ENCODE results near the gene PPP4C. TPM values are rescaled to one million over a fixed set of nuclear protein-coding genes. Genes with fewer than 3 reads are reported as not detected.

The PPP4C gene
- total RNA-seq, 1 experiment from 2014 or later = 163 TPM

DNA sequence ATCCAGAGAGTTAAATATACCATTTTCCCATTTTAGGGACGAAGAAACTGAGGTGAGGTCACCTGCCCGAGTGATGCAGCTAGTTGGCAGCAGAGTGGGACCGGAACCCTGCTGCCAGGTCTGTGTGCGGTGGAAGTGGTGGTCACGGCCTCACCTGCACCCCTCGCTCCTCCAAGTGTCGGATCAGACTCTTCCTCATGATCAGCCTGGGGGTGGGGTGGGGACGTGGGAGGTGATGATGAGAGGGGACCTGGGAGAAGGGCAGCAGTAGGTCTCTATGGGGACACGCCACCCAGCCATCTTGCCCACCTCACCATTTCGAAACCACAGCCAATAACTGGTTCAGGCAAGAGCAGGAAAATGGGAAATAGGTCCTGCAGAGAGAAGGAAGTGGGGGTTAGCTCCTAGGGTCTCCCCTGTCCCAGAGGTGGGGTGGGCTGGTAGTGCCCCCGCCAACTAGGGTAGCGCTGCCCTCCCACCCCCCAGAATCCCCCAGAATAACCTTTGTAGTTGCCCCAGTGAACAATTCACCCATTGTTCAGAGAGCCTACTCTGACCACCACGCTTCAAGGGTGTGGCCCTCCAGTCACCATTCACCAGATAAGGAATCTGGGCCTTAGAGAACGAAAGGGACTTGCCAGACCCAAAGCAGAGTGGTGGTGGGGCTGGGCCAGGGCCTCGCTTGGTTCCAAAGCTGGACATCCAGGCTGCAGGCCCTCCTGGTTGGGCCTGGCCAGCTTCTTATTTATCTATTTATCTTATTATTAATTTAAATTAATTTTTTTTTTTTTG lies 32.5 kb downstream of the PPP4C start:
- H3K4me1 Mint-ChIP-seq = peaks cover 2 to 3% of the 10 kb centered on the region in 2 experiments
- no peaks in the 10 kb centered on the region for H3K23me2 ChIP-seq (ENCODE audit: insufficient read length, low read depth, low read length, poor library complexity, severe bottlenecking)
- no peaks in the 10 kb centered on the region for H3K4me1 ChIP-seq (ENCODE audit: insufficient read depth, low read length)
- no peak overlapping the region for H2BK20ac ChIP-seq (ENCODE audit: low read depth, low read length, poor library complexity, severe bottlenecking)
- no peaks in the 10 kb centered on the region for H3K79me2 ChIP-seq (ENCODE audit: insufficient read depth, low read length)
- H2AK5ac ChIP-seq (ENCODE audit: insufficient read length, low read length) = no peak overlapping the region
- no peak overlapping the region for H3K4ac ChIP-seq (ENCODE audit: low read depth, low read length)
- no peak overlapping the region for H4K5ac ChIP-seq (ENCODE audit: insufficient read length, low read depth, low read length)
- no peak overlapping the region for H3K14ac ChIP-seq (ENCODE audit: insufficient read depth, low read length)
- no peaks in the 10 kb centered on the region; the same call in 1 of the 2 replicates for H3K27me3 Mint-ChIP-seq (ENCODE audit: low read depth)
- no peak overlapping the region for H4K8ac ChIP-seq (replicated peaks; ENCODE audit: insufficient read length, low read depth, low read length)
- no peak overlapping the region for H3K9ac ChIP-seq (ENCODE audit: extremely low read depth, insufficient read length, low read length)
- no peak overlapping the region for H3T11ph ChIP-seq (ENCODE audit: low read length)
- H3K4me2 ChIP-seq (ENCODE audit: insufficient read depth, insufficient read length, low read length) = no peak overlapping the region
- H4K20me1 ChIP-seq (ENCODE audit: control insufficient read depth, insufficient read depth, insufficient read length) = no peaks in the 10 kb centered on the region
- no peak overlapping the region for H3K23ac ChIP-seq (ENCODE audit: insufficient read length, low read depth, low read length)
- no peak overlapping the region for H2BK12ac ChIP-seq (ENCODE audit: insufficient read length, low read depth, low read length)
- no peaks in the 10 kb centered on the region for H3K9me3 ChIP-seq (ENCODE audit: control insufficient read depth, low read depth, low read length)
- no peak overlapping the region for H2BK120ac ChIP-seq (ENCODE audit: low read depth, low read length, poor library complexity, severe bottlenecking)
- no peaks in the 10 kb centered on the region for H3K9me3 Mint-ChIP-seq
- no peak overlapping the region for H2BK5ac ChIP-seq (ENCODE audit: insufficient read length, low read length)
- no peak overlapping the region for H3K4me3 Mint-ChIP-seq
- H3K27me3 ChIP-seq (ENCODE audit: insufficient read depth, low read length) = no peaks in the 10 kb centered on the region
- no peak overlapping the region for H3K18ac ChIP-seq (ENCODE audit: insufficient read length, low read depth, low read length)
- TF ChIP-seq, protein P1, sequence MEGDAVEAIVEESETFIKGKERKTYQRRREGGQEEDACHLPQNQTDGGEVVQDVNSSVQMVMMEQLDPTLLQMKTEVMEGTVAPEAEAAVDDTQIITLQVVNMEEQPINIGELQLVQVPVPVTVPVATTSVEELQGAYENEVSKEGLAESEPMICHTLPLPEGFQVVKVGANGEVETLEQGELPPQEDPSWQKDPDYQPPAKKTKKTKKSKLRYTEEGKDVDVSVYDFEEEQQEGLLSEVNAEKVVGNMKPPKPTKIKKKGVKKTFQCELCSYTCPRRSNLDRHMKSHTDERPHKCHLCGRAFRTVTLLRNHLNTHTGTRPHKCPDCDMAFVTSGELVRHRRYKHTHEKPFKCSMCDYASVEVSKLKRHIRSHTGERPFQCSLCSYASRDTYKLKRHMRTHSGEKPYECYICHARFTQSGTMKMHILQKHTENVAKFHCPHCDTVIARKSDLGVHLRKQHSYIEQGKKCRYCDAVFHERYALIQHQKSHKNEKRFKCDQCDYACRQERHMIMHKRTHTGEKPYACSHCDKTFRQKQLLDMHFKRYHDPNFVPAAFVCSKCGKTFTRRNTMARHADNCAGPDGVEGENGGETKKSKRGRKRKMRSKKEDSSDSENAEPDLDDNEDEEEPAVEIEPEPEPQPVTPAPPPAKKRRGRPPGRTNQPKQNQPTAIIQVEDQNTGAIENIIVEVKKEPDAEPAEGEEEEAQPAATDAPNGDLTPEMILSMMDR (conservative IDR thresholded peaks at IDR 0.05) = no peak
- no peak overlapping the region for H4K91ac ChIP-seq (ENCODE audit: insufficient read length, low read depth, low read length)
- H2BK15ac ChIP-seq (ENCODE audit: low read depth, low read length) = no peak overlapping the region
- H3K79me1 ChIP-seq (ENCODE audit: insufficient read depth, low read depth, low read length, poor library complexity, severe bottlenecking) = no peaks in the 10 kb centered on the region
- no peak overlapping the region for H3K27ac ChIP-seq (ENCODE audit: insufficient read length, low read depth, low read length)
- no peak overlapping the region for H3K56ac ChIP-seq (ENCODE audit: insufficient read length, low read depth, low read length)
- no peak overlapping the region for H3K27ac Mint-ChIP-seq
- DNase-seq = no peak
- H3K36me3 Mint-ChIP-seq (ENCODE audit: insufficient read depth in 1 of 3, low read depth in 3 of 3) = peaks cover 3 to 29% (median 26%) of the 10 kb centered on the region in 3 experiments; a peak in 6 of 7 replicates
- no CpG with 5 or more reads among the region's 15 CpGs for WGBS (ENCODE audit: extremely low coverage, insufficient read length, low lambda C conversion rate)
- H2AFZ ChIP-seq (ENCODE audit: low read length) = no peak overlapping the region
